H1 (cell line): ENCODE results near the gene SAFB2. TPM values are rescaled to one million over a fixed set of nuclear protein-coding genes. Genes with fewer than 3 reads are reported as not detected.

Experiments
- CTCF ChIA-PET: fragments of 300-600 bp; sonication (Branson Sonifier 250); formaldehyde crosslinking; loops from one replicate; lab custom pipeline; 2021; ENCODE audit not compliant: partially characterized antibody; lab: Charles Lee
- POLR2A ChIA-PET: fragments of 300-600 bp; sonication (Branson Sonifier 250); formaldehyde crosslinking; loops from one replicate; lab custom pipeline; 2021; ENCODE audit warnings: inconsistent platforms; ENCODE audit not compliant: partially characterized antibody; lab: Charles Lee
- DNase-seq, 2 experiments: peaks; one replicate each; pipeline versions ENCODE4 v3.0.0 to v3.0.0-alpha.2; 2010 to 2022; ENCODE audit warnings: low spot score in 2 of 2, low read depth in 1 of 2, mixed read lengths in 1 of 2
- FAIRE-seq: peaks from 2 replicates; lab custom pipeline; 2011; peaks lifted over from hg19 to GRCh38; lab: Jason Lieb, UNC
- H2AFZ ChIP-seq: 2 replicates; pipeline ENCODE4 v1.8.1; 2012; ENCODE audit warnings: low read length, inconsistent platforms
- H2AK5ac ChIP-seq: 2 replicates; pipeline ENCODE4 v1.6.1; 2013; ENCODE audit warnings: low read depth, low read length
- H2BK120ac ChIP-seq: replicated peaks from 2 replicates; pipeline ENCODE3; 2013; ENCODE audit warnings: low read depth, low read length, inconsistent platforms
- H2BK12ac ChIP-seq: 2 replicates; pipeline ENCODE4 v1.6.1; 2013; ENCODE audit warnings: low read depth, low read length
- H2BK15ac ChIP-seq: 2 replicates; pipeline ENCODE4 v1.6.1; 2013; ENCODE audit warnings: low read length
- H2BK20ac ChIP-seq: 2 replicates; pipeline ENCODE4 v1.6.1; 2013; ENCODE audit warnings: low read length
- H2BK5ac ChIP-seq: 2 replicates; pipeline ENCODE4 v1.6.1; 2013; ENCODE audit warnings: low read depth, low read length
- H3K14ac ChIP-seq: 2 replicates; pipeline ENCODE4 v1.6.1; 2013; ENCODE audit warnings: inconsistent platforms; ENCODE audit not compliant: insufficient read length
- H3K18ac ChIP-seq: 2 replicates; pipeline ENCODE4 v1.6.1; 2013; ENCODE audit warnings: low read length; ENCODE audit errors: extremely low read depth
- H3K23ac ChIP-seq: 2 replicates; pipeline ENCODE4 v1.6.1; 2013; ENCODE audit warnings: inconsistent platforms; ENCODE audit not compliant: insufficient read length
- H3K23me2 ChIP-seq: 2 replicates; pipeline ENCODE4 v1.6.1; 2013; ENCODE audit warnings: low read depth, low read length
- H3K27ac ChIP-seq: 2 replicates; pipeline ENCODE4 v1.6.1; 2011; ENCODE audit warnings: low read depth, low read length, inconsistent platforms
- H3K27me3 ChIP-seq, 4 experiments: replicated peaks in 1 of 4; 1 replicate in 1 of 4; 2 replicates in 3 of 4; pipeline versions ENCODE4 v1.6.1 to v1.8.1; 2011 to 2013; ENCODE audit warnings: low read length in 3 of 4, mild to moderate bottlenecking in 3 of 4, inconsistent platforms in 2 of 4, mixed read lengths in 2 of 4, moderate library complexity in 1 of 4; ENCODE audit not compliant: control insufficient read depth in 3 of 4, insufficient read depth in 3 of 4; ENCODE audit errors: extremely low read depth in 1 of 4
- H3K36me3 ChIP-seq, 4 experiments: 2 replicates each; pipeline versions ENCODE4 v1.6.1 to v1.8.1; 2011 to 2013; ENCODE audit warnings: mild to moderate bottlenecking in 4 of 4, low read length in 3 of 4, moderate library complexity in 2 of 4, control low read depth in 1 of 4, inconsistent platforms in 1 of 4; ENCODE audit not compliant: insufficient read depth in 4 of 4, control insufficient read depth in 2 of 4
- H3K4ac ChIP-seq: replicated peaks from 2 replicates; pipeline ENCODE3; 2013; ENCODE audit warnings: low read length, low read depth, mixed read lengths, inconsistent platforms; ENCODE audit not compliant: insufficient read length
- H3K4me1 ChIP-seq, 4 experiments: replicated peaks in 1 of 4; 1 replicate in 1 of 4; 2 replicates in 3 of 4; pipeline versions ENCODE4 v1.6.1 to v1.8.1; 2011 to 2013; ENCODE audit warnings: low read length in 3 of 4, inconsistent platforms in 2 of 4, mixed read lengths in 1 of 4; ENCODE audit not compliant: insufficient read depth in 4 of 4, control insufficient read depth in 3 of 4
- H3K4me2 ChIP-seq, 2 experiments: 2 replicates each; pipeline versions ENCODE4 v1.6.1 to v1.8.1; 2011 to 2013; ENCODE audit warnings: low read depth in 2 of 2, low read length in 2 of 2, control low read depth in 1 of 2, inconsistent platforms in 1 of 2, mild to moderate bottlenecking in 1 of 2; ENCODE audit not compliant: insufficient read depth in 1 of 2
- H3K4me3 ChIP-seq, 4 experiments: fragments of 200-600, 300-600 bp in 1 of 4; sonication (generic), shearing (Covaris generic), sonication (Bioruptor Twin) in 1 of 4; 2 replicates each; pipeline versions ENCODE4 v1.5.1 to v1.8.1; 2011 to 2016; ENCODE audit warnings: low read length in 4 of 4, low read depth in 3 of 4, control low read depth in 2 of 4, inconsistent platforms in 2 of 4, mild to moderate bottlenecking in 2 of 4, mixed read lengths in 1 of 4, moderate library complexity in 1 of 4; ENCODE audit not compliant: insufficient read depth in 2 of 4; ENCODE audit errors: extremely low read depth in 1 of 4
- H3K56ac ChIP-seq: replicated peaks from 2 replicates; pipeline ENCODE3; 2013; ENCODE audit warnings: low read depth, mild to moderate bottlenecking, mixed read lengths, low read length, inconsistent platforms; ENCODE audit not compliant: insufficient read length
- H3K79me1 ChIP-seq: 2 replicates; pipeline ENCODE4 v1.6.1; 2013; ENCODE audit warnings: low read depth, low read length, control low read depth
- H3K79me2 ChIP-seq, 2 experiments: 2 replicates each; pipeline versions ENCODE4 v1.6.1 to v1.8.1; 2012 to 2013; ENCODE audit warnings: low read length in 2 of 2, mild to moderate bottlenecking in 2 of 2, inconsistent platforms in 1 of 2; ENCODE audit not compliant: insufficient read depth in 2 of 2, control insufficient read depth in 1 of 2
- H3K9ac ChIP-seq, 4 experiments: replicated peaks in 1 of 4; 1 replicate in 1 of 4; 2 replicates in 3 of 4; pipeline versions ENCODE4 v1.6.1 to v1.8.1; 2011 to 2013; ENCODE audit warnings: low read depth in 3 of 4, low read length in 3 of 4, control low read depth in 2 of 4, mild to moderate bottlenecking in 2 of 4, moderate library complexity in 2 of 4, inconsistent platforms in 1 of 4; ENCODE audit errors: extremely low read depth in 1 of 4
- H3K9me3 ChIP-seq, 2 experiments: 2 replicates each; pipeline versions ENCODE4 v1.6.1 to v1.8.1; 2012 to 2013; ENCODE audit warnings: mild to moderate bottlenecking in 2 of 2, moderate library complexity in 2 of 2, control low read depth in 1 of 2, inconsistent platforms in 1 of 2, low read depth in 1 of 2, low read length in 1 of 2, mixed read lengths in 1 of 2; ENCODE audit not compliant: insufficient read depth in 2 of 2
- H4K20me1 ChIP-seq, 2 experiments: replicated peaks in 1 of 2; 2 replicates each; pipeline versions ENCODE3 to v1.8.1; 2011 to 2013; ENCODE audit warnings: inconsistent platforms in 2 of 2, low read length in 2 of 2, mild to moderate bottlenecking in 1 of 2; ENCODE audit not compliant: insufficient read depth in 2 of 2, control insufficient read depth in 1 of 2
- H4K5ac ChIP-seq: 2 replicates; pipeline ENCODE4 v1.6.1; 2013; ENCODE audit warnings: low read length, low read depth, mixed read lengths, inconsistent platforms; ENCODE audit not compliant: insufficient read length
- H4K8ac ChIP-seq: 2 replicates; pipeline ENCODE4 v1.8.0; 2013; ENCODE audit warnings: mild to moderate bottlenecking, moderate library complexity, low read length, inconsistent platforms; ENCODE audit not compliant: insufficient read depth; ENCODE audit errors: extremely low read depth
- H4K91ac ChIP-seq: replicated peaks from 2 replicates; pipeline ENCODE3; 2013; ENCODE audit warnings: low read length, mixed read lengths, inconsistent platforms; ENCODE audit not compliant: insufficient read length
- ASH2L ChIP-seq: fragments of 200-600, 300-600 bp; sonication (generic); IDR thresholded peaks from one replicate; pipeline ENCODE4 v1.7.1; 2017; ENCODE audit warnings: low read length
- CHD1 ChIP-seq: IDR thresholded peaks from 2 replicates; pipeline ENCODE4 v1.6.1; 2012; ENCODE audit warnings: low read depth, low read length, improper control_type of control experiment
- CHD2 ChIP-seq: IDR thresholded peaks from 2 replicates; pipeline ENCODE4 v1.6.1; 2012; ENCODE audit warnings: low read length, improper control_type of control experiment
- CREB1 ChIP-seq: IDR thresholded peaks from 2 replicates; pipeline ENCODE4 v1.6.1; 2012; ENCODE audit warnings: inconsistent platforms
- FOSL1 ChIP-seq: IDR thresholded peaks from 2 replicates; pipeline ENCODE4 v1.6.1; 2011; ENCODE audit warnings: mild to moderate bottlenecking, low read depth, low read length, moderate library complexity; ENCODE audit not compliant: insufficient read depth
- KDM4A ChIP-seq: IDR thresholded peaks from one replicate; pipeline ENCODE4 v1.7.1; 2012; ENCODE audit warnings: low read depth, mild to moderate bottlenecking, moderate library complexity, low read length, inconsistent platforms; ENCODE audit not compliant: severe bottlenecking
- RBBP5 ChIP-seq: IDR thresholded peaks from 2 replicates; pipeline ENCODE4 v1.7.1; 2012; ENCODE audit warnings: low read depth, mild to moderate bottlenecking, inconsistent platforms, low read length, moderate library complexity, borderline replicate concordance
- RFX5 ChIP-seq: IDR thresholded peaks from 2 replicates; pipeline ENCODE4 v1.6.1; 2011; ENCODE audit warnings: low read depth, low read length, improper control_type of control experiment, borderline replicate concordance
- RNF2 ChIP-seq: fragments of 200-900, 300-1000 bp; sonication (generic); IDR thresholded peaks from 2 replicates; pipeline ENCODE4 v1.7.1; 2016; ENCODE audit warnings: borderline replicate concordance, low read depth, mild to moderate bottlenecking, antibody characterized with exemption, low read length; ENCODE audit not compliant: poor library complexity, severe bottlenecking; ENCODE audit errors: missing control alignments
- TAF1 ChIP-seq: IDR thresholded peaks from 2 replicates; pipeline ENCODE4 v1.6.1; 2011; ENCODE audit warnings: mild to moderate bottlenecking, low read depth, low read length
- WGBS, 2 experiments: shearing (Covaris generic) in 1 of 2; methylation state at CpG; one replicate each; pipeline versions ENCODE4 v1.1.6 to v1.1.7; 2013 to 2015; ENCODE audit warnings: low lambda C conversion rate in 2 of 2, mixed read lengths in 2 of 2, inconsistent platforms in 1 of 2, low coverage in 1 of 2, missing lambda C conversion rate in 1 of 2; ENCODE audit not compliant: insufficient replicate concordance in 2 of 2, insufficient coverage in 1 of 2, insufficient read length in 1 of 2; ENCODE audit errors: extremely low coverage in 1 of 2, missing lambda C conversion rate in 1 of 2; 5-methylcytosine and 5-hydroxymethylcytosine counted together
- polyA plus RNA-seq, 7 experiments: library from polyadenylated mRNA; depleted of rRNA in 3 of 7; stranded (reverse) in 5 of 7; unstranded in 2 of 7; fragments of >200 nt in 5 of 7; fragments of 200-250 nt in 2 of 7; gene quantifications; 1 replicate in 5 of 7; 2 replicates in 1 of 7; 4 replicates in 1 of 7; pipeline versions ENCODE4 v1.2.1 to v1.2.3, GENCODE V29; 2011 to 2013; ENCODE audit warnings: missing spikeins in 2 of 7, mixed read lengths in 2 of 7
- total RNA-seq: library from RNA; stranded (reverse); fragmentation: NEBNext Ultra II Directional; extraction: Animal tissue kit (Norgen Biotek cat#: 25700); gene quantifications from 2 replicates; pipeline ENCODE4 v1.2.1, GENCODE V29; 2021

Gene SAFB2
- total and polyA plus RNA-seq, 2 of the 8 experiments (the other 6 are each of a cell fraction or from before 2014, with no cell fraction given): 14.8 to 63.8 TPM

GRCh38 chr19:5607318-5608275 lies 15.0 kb downstream of the SAFB2 start:
- no peak overlapping the region for H4K8ac ChIP-seq
- no peaks in the 10 kb centered on the region for H3K23me2 ChIP-seq
- H2BK5ac ChIP-seq: no peak overlapping the region
- no peak overlapping the region for H3K4me3 ChIP-seq
- H2AFZ ChIP-seq: no peak overlapping the region
- no peak overlapping the region for H3K9ac ChIP-seq
- peaks cover 36 to 77% (median 66%) of the 10 kb centered on the region in 4 experiments for H3K36me3 ChIP-seq
- H3K79me1 ChIP-seq: peaks cover 3% of the 10 kb centered on the region; the same call in 1 of the 2 replicates
- DNase-seq: no peak
- H3K23ac ChIP-seq: no peak overlapping the region
- H3K14ac ChIP-seq: no peak overlapping the region
- no peak overlapping the region for H4K5ac ChIP-seq
- no peak overlapping the region for H3K4me2 ChIP-seq
- no peaks in the 10 kb centered on the region for H3K9me3 ChIP-seq
- 90% methylated on average over 16 of the region's 16 CpGs; no CpG with 5 or more reads in 1 of the 2 experiments for WGBS, 2 experiments
- H2BK15ac ChIP-seq: no peak overlapping the region
- H2BK120ac ChIP-seq: no peak overlapping the region
- peaks cover 0 to 17% of the 10 kb centered on the region in 2 experiments; a peak in 3 of 4 replicates for H3K79me2 ChIP-seq
- no peaks in the 10 kb centered on the region for H3K27me3 ChIP-seq
- no peak overlapping the region for H3K18ac ChIP-seq
- no peaks in the 10 kb centered on the region for H3K4me1 ChIP-seq
- no peak overlapping the region for H3K27ac ChIP-seq
- no peak overlapping the region for H3K4ac ChIP-seq
- no peak overlapping the region for H3K56ac ChIP-seq
- no peak overlapping the region for H2BK12ac ChIP-seq
- TF ChIP-seq RNF2 (no peak), CHD2 (no peak), KDM4A (no peak), ASH2L (no peak), CHD1 (no peak), CREB1 (no peak), RFX5 (no peak), TAF1 (no peak), RBBP5 (no peak), FOSL1 (no peak)
- TF ChIP-seq, all 59 proteins: peak for 0
- Histone ChIP-seq H2AK5ac (no peak overlapping the region), H4K20me1 (peaks cover 10 to 15% of the 10 kb centered on the region in 2 experiments), H2BK20ac (no peak overlapping the region), H4K91ac (no peak overlapping the region)
- ChIA-PET POLR2A (interaction anchor here (0.9 to 1.4 kb wide), 5 partner anchors 9 to 15 kb away, joined by 3 to 5 read pairs (median 3); partner anchors contain the start of genes SAFB and SAFB2), CTCF (no interaction called here)
- FAIRE-seq: no peak
